H9 (cell line): ENCODE results near the gene MEPE. TPM values are rescaled to one million over a fixed set of nuclear protein-coding genes. Genes with fewer than 3 reads are reported as not detected.
A peak's percentile ranks its signal among the peaks of the same experiment; 100 is the strongest.

ENCODE experiments used
- DNase-seq: peaks from one replicate; pipeline ENCODE4 v3.0.0-alpha.2; 2017
- H2AFZ ChIP-seq: one replicate; pipeline ENCODE4 v1.6.1; 2013; ENCODE audit warnings: mild to moderate bottlenecking, low read length, control low read depth, moderate library complexity
- H2AK5ac ChIP-seq: 2 replicates; pipeline ENCODE4 v1.6.1; 2013; ENCODE audit warnings: low read length, control low read depth, mixed read lengths; ENCODE audit not compliant: insufficient read length
- H2BK120ac ChIP-seq: one replicate; pipeline ENCODE4 v1.6.1; 2013; ENCODE audit warnings: low read depth, mild to moderate bottlenecking, low read length, control low read depth, inconsistent platforms; ENCODE audit not compliant: poor library complexity, severe bottlenecking
- H2BK12ac ChIP-seq: 2 replicates; pipeline ENCODE4 v1.6.1; 2013; ENCODE audit warnings: low read length, control low read depth, mixed read lengths, low read depth; ENCODE audit not compliant: insufficient read length
- H2BK15ac ChIP-seq: 2 replicates; pipeline ENCODE4 v1.6.1; 2013; ENCODE audit warnings: low read depth, low read length, control low read depth
- H2BK20ac ChIP-seq: one replicate; pipeline ENCODE4 v1.6.1; 2013; ENCODE audit warnings: low read depth, mild to moderate bottlenecking, low read length, control low read depth, inconsistent platforms; ENCODE audit not compliant: poor library complexity, severe bottlenecking
- H2BK5ac ChIP-seq: 2 replicates; pipeline ENCODE4 v1.6.1; 2013; ENCODE audit warnings: low read length, control low read depth, mixed read lengths; ENCODE audit not compliant: insufficient read length
- H3K14ac ChIP-seq: 2 replicates; pipeline ENCODE4 v1.6.1; 2013; ENCODE audit warnings: low read length, control low read depth; ENCODE audit not compliant: insufficient read depth
- H3K18ac ChIP-seq: 2 replicates; pipeline ENCODE4 v1.6.1; 2013; ENCODE audit warnings: low read depth, mild to moderate bottlenecking, mixed read lengths, low read length, control low read depth; ENCODE audit not compliant: insufficient read length
- H3K23ac ChIP-seq: 2 replicates; pipeline ENCODE4 v1.6.1; 2013; ENCODE audit warnings: low read length, control low read depth, mixed read lengths, low read depth; ENCODE audit not compliant: insufficient read length
- H3K23me2 ChIP-seq: 2 replicates; pipeline ENCODE4 v1.6.1; 2013; ENCODE audit warnings: low read depth, mild to moderate bottlenecking, mixed read lengths, low read length, control low read depth; ENCODE audit not compliant: insufficient read length, poor library complexity, severe bottlenecking
- H3K27ac ChIP-seq: 2 replicates; pipeline ENCODE4 v1.5.1; 2013; ENCODE audit warnings: low read length, control low read depth, mixed read lengths, low read depth; ENCODE audit not compliant: insufficient read length
- H3K27me3 ChIP-seq: 2 replicates; pipeline ENCODE4 v1.6.1; 2013; ENCODE audit warnings: low read length, control low read depth, inconsistent platforms; ENCODE audit not compliant: insufficient read depth
- H3K4ac ChIP-seq: 2 replicates; pipeline ENCODE4 v1.6.1; 2013; ENCODE audit warnings: low read depth, mild to moderate bottlenecking, control low read depth, inconsistent platforms, low read length, moderate library complexity
- H3K4me1 ChIP-seq: 2 replicates; pipeline ENCODE4 v1.6.1; 2013; ENCODE audit warnings: low read length, control low read depth, inconsistent platforms; ENCODE audit not compliant: insufficient read depth
- H3K4me2 ChIP-seq: 2 replicates; pipeline ENCODE4 v1.6.1; 2013; ENCODE audit warnings: low read length, control low read depth, mixed read lengths; ENCODE audit not compliant: insufficient read length, insufficient read depth
- H3K56ac ChIP-seq: 2 replicates; pipeline ENCODE4 v1.6.1; 2013; ENCODE audit warnings: low read depth, mild to moderate bottlenecking, mixed read lengths, low read length, control low read depth; ENCODE audit not compliant: insufficient read length
- H3K79me1 ChIP-seq: 2 replicates; pipeline ENCODE4 v1.6.1; 2013; ENCODE audit warnings: low read depth, mild to moderate bottlenecking, moderate library complexity, low read length, control low read depth, inconsistent platforms; ENCODE audit not compliant: insufficient read depth, poor library complexity, severe bottlenecking
- H3K79me2 ChIP-seq: 2 replicates; pipeline ENCODE4 v1.6.1; 2013; ENCODE audit warnings: low read length, control low read depth, inconsistent platforms; ENCODE audit not compliant: insufficient read depth
- H3K9ac ChIP-seq: 2 replicates; pipeline ENCODE4 v1.6.1; 2013; ENCODE audit warnings: low read length, control low read depth, mixed read lengths; ENCODE audit not compliant: insufficient read length; ENCODE audit errors: extremely low read depth
- H3K9me3 ChIP-seq: one replicate; pipeline ENCODE4 v1.6.1; 2013; ENCODE audit warnings: low read depth, low read length, inconsistent platforms; ENCODE audit not compliant: control insufficient read depth
- H3T11ph ChIP-seq: one replicate; pipeline ENCODE4 v1.6.1; 2013; ENCODE audit warnings: mild to moderate bottlenecking, low read length, control low read depth, inconsistent platforms
- H4K20me1 ChIP-seq: one replicate; pipeline ENCODE4 v1.6.1; 2013; ENCODE audit not compliant: control insufficient read depth, insufficient read length, insufficient read depth
- H4K5ac ChIP-seq: 2 replicates; pipeline ENCODE4 v1.6.1; 2013; ENCODE audit warnings: low read depth, mild to moderate bottlenecking, mixed read lengths, low read length, control low read depth; ENCODE audit not compliant: insufficient read length
- H4K8ac ChIP-seq: replicated peaks from 2 replicates; pipeline ENCODE4 v1.6.1; 2013; ENCODE audit warnings: low read length, control low read depth, mixed read lengths, low read depth; ENCODE audit not compliant: insufficient read length
- H4K91ac ChIP-seq: 2 replicates; pipeline ENCODE4 v1.6.1; 2013; ENCODE audit warnings: low read depth, mild to moderate bottlenecking, moderate library complexity, mixed read lengths, low read length, control low read depth; ENCODE audit not compliant: insufficient read length
- H3K27ac Mint-ChIP-seq, 3 experiments: 2 replicates in 2 of 3; 3 replicates in 1 of 3; pipeline ENCODE4 v1.8.0; 2020 to 2021; ENCODE audit warnings: mixed read lengths in 3 of 3, mild to moderate bottlenecking in 1 of 3, moderate library complexity in 1 of 3
- H3K27me3 Mint-ChIP-seq: 2 replicates; pipeline ENCODE4 v1.8.0; 2021; ENCODE audit warnings: low read depth, mild to moderate bottlenecking, moderate library complexity, mixed read lengths
- H3K36me3 Mint-ChIP-seq, 3 experiments: 2 replicates in 2 of 3; 3 replicates in 1 of 3; pipeline ENCODE4 v1.8.0; 2020 to 2021; ENCODE audit warnings: low read depth in 3 of 3, mixed read lengths in 3 of 3; ENCODE audit not compliant: insufficient read depth in 1 of 3
- H3K4me1 Mint-ChIP-seq, 2 experiments: 2 replicates each; pipeline ENCODE4 v1.8.0; 2020; ENCODE audit warnings: mixed read lengths in 2 of 2
- H3K4me3 Mint-ChIP-seq, 2 experiments: 2 replicates in 1 of 2; 3 replicates in 1 of 2; pipeline ENCODE4 v1.8.0; 2020 to 2021; ENCODE audit warnings: mild to moderate bottlenecking in 2 of 2, mixed read lengths in 2 of 2, moderate library complexity in 1 of 2
- H3K9me3 Mint-ChIP-seq, 2 experiments: 2 replicates in 1 of 2; 3 replicates in 1 of 2; pipeline ENCODE4 v1.8.0; 2020; ENCODE audit warnings: mild to moderate bottlenecking in 2 of 2, mixed read lengths in 2 of 2, moderate library complexity in 1 of 2
- WGBS: extraction: QIAGEN DNeasy Blood & Tissue Kit; methylation state at CpG from one replicate; pipeline ENCODE4 v1.1.7; 2013; ENCODE audit warnings: missing lambda C conversion rate, low lambda C conversion rate, mixed read lengths; ENCODE audit not compliant: insufficient read length; ENCODE audit errors: extremely low coverage; 5-methylcytosine and 5-hydroxymethylcytosine counted together
- total RNA-seq: library from RNA; stranded (reverse); gene quantifications from 2 replicates; pipeline ENCODE4 v1.2.1, GENCODE V29; 2021
- TF ChIP-seq, protein P1 (sequence below): fragments of 200-600 bp; sonication (generic); conservative IDR thresholded peaks from 3 replicates; pipeline ENCODE4 v1.8.0; 2021; ENCODE audit warnings: antibody characterized with exemption, mild to moderate bottlenecking

MEPE gene
- total RNA-seq, 1 experiment from 2014 or later: not detected

DNA sequence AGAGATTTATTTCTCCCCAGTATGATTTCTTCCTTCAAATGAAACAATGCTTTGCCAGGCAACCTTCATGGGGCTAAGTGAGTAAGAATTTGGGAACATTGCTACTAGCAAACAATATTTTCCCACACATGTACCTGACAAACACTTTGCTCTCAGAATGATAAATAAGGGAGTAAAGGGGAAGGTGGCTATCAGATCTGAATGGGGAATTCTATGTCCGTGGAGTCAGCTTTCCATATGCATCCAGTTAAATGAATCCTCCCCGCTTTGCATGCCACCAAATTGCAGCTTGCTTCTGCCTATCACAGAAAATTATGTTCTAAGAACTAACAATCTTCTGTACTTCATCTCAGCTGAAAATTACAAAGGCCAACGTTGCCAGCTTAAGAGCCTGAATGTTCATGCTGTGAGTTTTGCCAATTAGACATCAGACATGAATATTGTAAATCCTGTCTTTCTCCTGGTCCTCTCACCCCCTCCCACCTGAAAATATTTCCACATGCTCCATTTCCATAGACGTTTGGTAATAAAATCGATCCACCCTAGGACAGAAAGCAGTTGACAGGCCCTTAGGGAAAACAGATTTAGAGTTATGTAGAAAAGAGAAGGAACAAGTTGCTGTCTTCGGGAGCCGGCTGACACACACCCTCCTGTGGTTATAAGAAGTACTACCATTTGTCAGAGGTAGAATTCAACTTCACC, 6.3 kb downstream of the MEPE start:
- Histone ChIP-seq H4K91ac (no peak overlapping the region), H3K23me2 (no peaks in the 10 kb centered on the region), H4K20me1 (no peaks in the 10 kb centered on the region), H3K9me3 (no peaks in the 10 kb centered on the region), H2BK20ac (no peak overlapping the region), H2BK12ac (no peak overlapping the region), H3K23ac (no peak overlapping the region), H3K27me3 (no peaks in the 10 kb centered on the region), H2AK5ac (no peak overlapping the region), H3K14ac (no peak overlapping the region), H3T11ph (no peak overlapping the region), H2BK5ac (no peak overlapping the region), H3K79me1 (no peaks in the 10 kb centered on the region), H3K4me1 (no peaks in the 10 kb centered on the region), H3K27ac (no peak overlapping the region), H3K9ac (no peak overlapping the region), H3K79me2 (no peaks in the 10 kb centered on the region), H4K8ac (no peak overlapping the region), H2BK15ac (no peak overlapping the region), H3K4ac (no peak overlapping the region), H4K5ac (no peak overlapping the region), H2AFZ (no peak overlapping the region), H3K18ac (no peak overlapping the region), H3K4me2 (no peak overlapping the region), H2BK120ac (no peak overlapping the region), H3K56ac (no peak overlapping the region)
- H3K4me3 Mint-ChIP-seq: no peak overlapping the region
- H3K27me3 Mint-ChIP-seq: no peaks in the 10 kb centered on the region
- H3K9me3 Mint-ChIP-seq: no peaks in the 10 kb centered on the region
- WGBS: no CpG with 5 or more reads among the region's 7 CpGs
- no peak for DNase-seq
- TF ChIP-seq, protein P1, sequence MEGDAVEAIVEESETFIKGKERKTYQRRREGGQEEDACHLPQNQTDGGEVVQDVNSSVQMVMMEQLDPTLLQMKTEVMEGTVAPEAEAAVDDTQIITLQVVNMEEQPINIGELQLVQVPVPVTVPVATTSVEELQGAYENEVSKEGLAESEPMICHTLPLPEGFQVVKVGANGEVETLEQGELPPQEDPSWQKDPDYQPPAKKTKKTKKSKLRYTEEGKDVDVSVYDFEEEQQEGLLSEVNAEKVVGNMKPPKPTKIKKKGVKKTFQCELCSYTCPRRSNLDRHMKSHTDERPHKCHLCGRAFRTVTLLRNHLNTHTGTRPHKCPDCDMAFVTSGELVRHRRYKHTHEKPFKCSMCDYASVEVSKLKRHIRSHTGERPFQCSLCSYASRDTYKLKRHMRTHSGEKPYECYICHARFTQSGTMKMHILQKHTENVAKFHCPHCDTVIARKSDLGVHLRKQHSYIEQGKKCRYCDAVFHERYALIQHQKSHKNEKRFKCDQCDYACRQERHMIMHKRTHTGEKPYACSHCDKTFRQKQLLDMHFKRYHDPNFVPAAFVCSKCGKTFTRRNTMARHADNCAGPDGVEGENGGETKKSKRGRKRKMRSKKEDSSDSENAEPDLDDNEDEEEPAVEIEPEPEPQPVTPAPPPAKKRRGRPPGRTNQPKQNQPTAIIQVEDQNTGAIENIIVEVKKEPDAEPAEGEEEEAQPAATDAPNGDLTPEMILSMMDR: peak; percentile 88
- peaks cover 0 to 5% (median 0%) of the 10 kb centered on the region in 3 experiments; a peak in 1 of 7 replicates for H3K36me3 Mint-ChIP-seq
- H3K4me1 Mint-ChIP-seq: peaks cover 21 to 32% of the 10 kb centered on the region in 2 experiments
- peak overlapping the region in 2 of 3 experiments; percentile 41 to 71; a peak in 3 of 7 replicates for H3K27ac Mint-ChIP-seq
